ENCODE measurements around the gene MAPK9. TPM values are rescaled to one million over a fixed set of nuclear protein-coding genes. Genes with fewer than 3 reads are reported as not detected.
"Not testable (repeated sequence)": the region's sequence is repeated elsewhere in the genome, so short reads cannot be mapped to it uniquely, and the experiment has no call there.

MAPK9 gene
- polyA plus RNA-seq, 3 donors: 9.7 to 19.6 (median 16.2) TPM

DNA sequence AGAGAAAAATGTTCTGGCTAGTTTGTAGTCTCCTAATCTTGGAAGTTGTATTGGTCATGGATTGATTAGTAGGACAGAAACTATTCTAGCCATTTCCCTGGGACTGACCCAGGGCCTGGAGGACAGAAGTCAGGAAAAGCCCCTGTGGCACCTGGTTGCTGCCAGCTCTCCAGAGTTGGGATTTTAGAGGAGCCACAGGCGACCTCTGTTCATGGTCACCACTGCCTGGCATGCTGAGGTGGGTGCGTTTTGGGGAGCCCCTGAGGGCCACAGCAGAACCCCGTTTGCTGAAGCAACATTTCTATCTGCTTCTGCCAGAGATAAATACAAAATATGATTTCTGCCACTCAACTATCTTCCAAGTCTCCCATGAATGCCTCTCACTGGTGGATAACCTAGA is 7.6 kb upstream of the MAPK9 start:
- Histone ChIP-seq H3K9ac (ENCODE audit: insufficient read depth, low read length, poor library complexity, severe bottlenecking) (no peak overlapping the region), H3K79me2 (ENCODE audit: insufficient read depth, low read length) (no peaks in the 10 kb centered on the region), H3K27ac (ENCODE audit: low read depth in 1 of 2, low read length in 2 of 2) (no peak overlapping the region), H3K27me3 (ENCODE audit: control insufficient read depth in 2 of 2, insufficient read depth in 2 of 2, low read length in 2 of 2) (no peaks in the 10 kb centered on the region), H3K36me3 (replicated peaks in 1 of 2; ENCODE audit: control insufficient read depth in 1 of 2, insufficient read depth in 2 of 2, low read length in 2 of 2) (no peaks in the 10 kb centered on the region), H3K4me3 (replicated peaks in 1 of 3; ENCODE audit: low read depth in 2 of 3, low read length in 3 of 3) (no peak overlapping the region), H3K9me3 (replicated peaks in 1 of 2; ENCODE audit: control insufficient read depth in 1 of 2, insufficient read depth in 1 of 2, low read length in 2 of 2) (no peaks in the 10 kb centered on the region), H2AFZ (ENCODE audit: insufficient read depth, low read depth, low read length, poor library complexity, severe bottlenecking) (no peak overlapping the region), H4K20me1 (ENCODE audit: insufficient read depth, low read length) (no peaks in the 10 kb centered on the region), H3K4me2 (replicated peaks; ENCODE audit: extremely low read depth, low read length, poor library complexity, severe bottlenecking) (no peak overlapping the region), H3K4me1 (ENCODE audit: control insufficient read depth in 1 of 2, insufficient read depth in 2 of 2, low read length in 2 of 2) (peaks cover 2 to 6% of the 10 kb centered on the region in 2 donors)
- H3K9me3 Mint-ChIP-seq: peaks cover 0 to 7% (median 2%) of the 10 kb centered on the region in 7 donors
- TF ChIP-seq, protein P1, sequence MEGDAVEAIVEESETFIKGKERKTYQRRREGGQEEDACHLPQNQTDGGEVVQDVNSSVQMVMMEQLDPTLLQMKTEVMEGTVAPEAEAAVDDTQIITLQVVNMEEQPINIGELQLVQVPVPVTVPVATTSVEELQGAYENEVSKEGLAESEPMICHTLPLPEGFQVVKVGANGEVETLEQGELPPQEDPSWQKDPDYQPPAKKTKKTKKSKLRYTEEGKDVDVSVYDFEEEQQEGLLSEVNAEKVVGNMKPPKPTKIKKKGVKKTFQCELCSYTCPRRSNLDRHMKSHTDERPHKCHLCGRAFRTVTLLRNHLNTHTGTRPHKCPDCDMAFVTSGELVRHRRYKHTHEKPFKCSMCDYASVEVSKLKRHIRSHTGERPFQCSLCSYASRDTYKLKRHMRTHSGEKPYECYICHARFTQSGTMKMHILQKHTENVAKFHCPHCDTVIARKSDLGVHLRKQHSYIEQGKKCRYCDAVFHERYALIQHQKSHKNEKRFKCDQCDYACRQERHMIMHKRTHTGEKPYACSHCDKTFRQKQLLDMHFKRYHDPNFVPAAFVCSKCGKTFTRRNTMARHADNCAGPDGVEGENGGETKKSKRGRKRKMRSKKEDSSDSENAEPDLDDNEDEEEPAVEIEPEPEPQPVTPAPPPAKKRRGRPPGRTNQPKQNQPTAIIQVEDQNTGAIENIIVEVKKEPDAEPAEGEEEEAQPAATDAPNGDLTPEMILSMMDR (IDR thresholded peaks at IDR 0.05): no peak
- WGBS (ENCODE audit: insufficient coverage): 72% methylated on average over 2 of the region's 3 CpGs
- no peak overlapping the region for H3K4me3 Mint-ChIP-seq
- intact Hi-C loops (cut with micrococcal nuclease): loop anchor here (10.0 kb wide), 1 partner anchor 195 kb away; the partner anchor contains the start of gene CNOT6 (in 2 of the 2)
- H3K36me3 Mint-ChIP-seq: no peaks in the 10 kb centered on the region
- no peak overlapping the region for H3K27ac Mint-ChIP-seq
- H3K27me3 Mint-ChIP-seq (ENCODE audit: low read depth in 3 of 3): peaks cover 0 to 8% (median 7%) of the 10 kb centered on the region in 3 donors
- H3K4me1 Mint-ChIP-seq: peaks cover 6% of the 10 kb centered on the region
- DNase-seq: no peak

DNA sequence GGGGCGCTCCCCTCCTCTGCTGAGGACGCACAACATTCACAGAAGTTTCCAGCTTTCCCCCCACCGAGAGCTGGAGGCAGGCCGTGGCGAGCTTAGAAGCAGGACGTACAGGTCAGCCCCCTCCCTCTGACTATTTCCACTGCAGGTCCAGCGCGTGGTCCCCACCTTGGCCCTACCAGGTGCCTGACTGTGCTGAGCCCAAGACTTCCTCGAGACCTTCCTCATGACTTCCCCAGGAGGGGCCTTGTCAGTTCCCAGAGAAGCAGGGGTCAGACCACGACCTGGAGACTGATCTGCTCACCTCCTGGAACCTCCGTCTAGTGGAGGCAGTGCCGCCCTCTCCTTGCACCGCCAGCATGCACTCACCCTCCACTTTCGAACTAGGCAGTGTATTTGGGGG is 7.1 kb upstream of the MAPK9 start:
- WGBS (ENCODE audit: insufficient coverage): 94% methylated on average over 10 of the region's 14 CpGs
- intact Hi-C loops (cut with micrococcal nuclease): loop anchor here (10.0 kb wide), 1 partner anchor 196 kb away; the partner anchor contains the start of gene CNOT6 (in 2 of the 2)
- not testable (repeated sequence) for H3K27me3 ChIP-seq (ENCODE audit: control insufficient read depth in 2 of 2, insufficient read depth in 2 of 2, low read length in 2 of 2)

More for the DNA sequence above, 7.1 kb upstream of the MAPK9 start:
- not testable (repeated sequence) for H3K9me3 Mint-ChIP-seq; H3K9ac ChIP-seq (ENCODE audit: insufficient read depth, low read length, poor library complexity, severe bottlenecking); DNase-seq; H3K4me2 ChIP-seq (replicated peaks; ENCODE audit: extremely low read depth, low read length, poor library complexity, severe bottlenecking); H3K4me1 ChIP-seq (ENCODE audit: control insufficient read depth in 1 of 2, insufficient read depth in 2 of 2, low read length in 2 of 2); H3K4me3 Mint-ChIP-seq; H2AFZ ChIP-seq (ENCODE audit: insufficient read depth, low read depth, low read length, poor library complexity, severe bottlenecking); H3K27me3 Mint-ChIP-seq (ENCODE audit: low read depth in 3 of 3); H3K27ac ChIP-seq (ENCODE audit: low read depth in 1 of 2, low read length in 2 of 2); H3K4me3 ChIP-seq (replicated peaks in 1 of 3; ENCODE audit: low read depth in 2 of 3, low read length in 3 of 3); H3K36me3 ChIP-seq (replicated peaks in 1 of 2; ENCODE audit: control insufficient read depth in 1 of 2, insufficient read depth in 2 of 2, low read length in 2 of 2); H4K20me1 ChIP-seq (ENCODE audit: insufficient read depth, low read length); H3K79me2 ChIP-seq (ENCODE audit: insufficient read depth, low read length); H3K36me3 Mint-ChIP-seq; H3K9me3 ChIP-seq (replicated peaks in 1 of 2; ENCODE audit: control insufficient read depth in 1 of 2, insufficient read depth in 1 of 2, low read length in 2 of 2)
- H3K4me1 Mint-ChIP-seq: peaks cover 10% of the 10 kb centered on the region
- peak overlapping the region in 1 of 7 donors; percentile 57 for H3K27ac Mint-ChIP-seq

All from CD14-positive monocyte (primary cell).